B cell (primary cell): ENCODE results near the gene TMTC3. TPM values are rescaled to one million over a fixed set of nuclear protein-coding genes. Genes with fewer than 3 reads are reported as not detected.

Experiments
- ATAC-seq: fragments of 200-7000 bp; cut with Tn5 transposase; one replicate; pipeline ENCODE4 v1.10.0; 2021; ENCODE audit warnings: low read depth, mild to moderate bottlenecking, moderate number of reproducible peaks, moderate library complexity
- CTCF ChIA-PET: fragments of 350-600 bp; sonication (Branson Sonifier 250); formaldehyde crosslinking; loops from one replicate; lab custom pipeline; 2021; ENCODE audit warnings: antibody characterized with exemption, inconsistent platforms; lab: Charles Lee
- POLR2A ChIA-PET: fragments of 350-600 bp; sonication (Branson Sonifier 250); formaldehyde crosslinking; loops from one replicate; lab custom pipeline; 2021; ENCODE audit warnings: antibody characterized with exemption; lab: Charles Lee
- DNase-seq: peaks from one replicate; pipeline ENCODE4 v3.0.0; 2013
- H2AFZ ChIP-seq: 2 replicates; pipeline ENCODE4 v1.6.1; 2012; ENCODE audit warnings: mild to moderate bottlenecking, low read depth, low read length; ENCODE audit not compliant: insufficient read depth, poor library complexity, severe bottlenecking
- H3K27ac ChIP-seq, 2 donors: 1 replicate in 1 of 2; 2 replicates in 1 of 2; pipeline ENCODE4 v1.5.1; 2012 to 2013; ENCODE audit warnings: low read length in 2 of 2, mild to moderate bottlenecking in 2 of 2, moderate library complexity in 1 of 2
- H3K27me3 ChIP-seq, 4 experiments: fragments of 200-600 bp in 1 of 4; sonication (generic) in 1 of 4; replicated peaks in 1 of 4; 1 replicate in 2 of 4; 2 replicates in 2 of 4; pipeline versions ENCODE4 v1.6.1 to v1.7.0; 2013 to 2016; ENCODE audit warnings: low read length in 3 of 4, mild to moderate bottlenecking in 2 of 4, mixed read lengths in 1 of 4, moderate library complexity in 1 of 4; ENCODE audit not compliant: insufficient read depth in 4 of 4, control insufficient read depth in 3 of 4; ENCODE audit errors: control extremely low read depth in 1 of 4
- H3K36me3 ChIP-seq, 2 experiments: replicated peaks in 1 of 2; 1 replicate in 1 of 2; 2 replicates in 1 of 2; pipeline versions ENCODE4 v1.6.1 to v1.7.1; 2013; ENCODE audit warnings: low read length in 1 of 2; ENCODE audit not compliant: insufficient read depth in 2 of 2, control insufficient read depth in 1 of 2; ENCODE audit errors: control extremely low read depth in 1 of 2, extremely low read depth in 1 of 2
- H3K4me1 ChIP-seq, 2 donors: fragments of 200-600 bp in 1 of 2; sonication (generic) in 1 of 2; 1 replicate in 1 of 2; 2 replicates in 1 of 2; pipeline versions ENCODE4 v1.5.1 to v1.6.1; 2013 to 2017; ENCODE audit warnings: low read length in 2 of 2; ENCODE audit not compliant: control insufficient read depth in 2 of 2, insufficient read depth in 2 of 2
- H3K4me2 ChIP-seq: replicated peaks from 2 replicates; pipeline ENCODE3; 2012; ENCODE audit warnings: mild to moderate bottlenecking, low read depth, low read length; ENCODE audit not compliant: poor library complexity, severe bottlenecking
- H3K4me3 ChIP-seq, 5 experiments: fragments of 200-600 bp in 1 of 5; sonication (generic) in 1 of 5; 1 replicate in 3 of 5; 2 replicates in 2 of 5; pipeline versions ENCODE4 v1.5.1 to v1.7.0; 2011 to 2016; ENCODE audit warnings: low read length in 4 of 5, mild to moderate bottlenecking in 4 of 5, low read depth in 2 of 5, control low read depth in 1 of 5, moderate library complexity in 1 of 5; ENCODE audit not compliant: insufficient read depth in 1 of 5; ENCODE audit errors: control extremely low read depth in 1 of 5, extremely low read depth in 1 of 5
- H3K79me2 ChIP-seq: fragments of 200-600 bp; sonication (generic); one replicate; pipeline ENCODE4 v1.6.0; 2016; ENCODE audit warnings: low read length; ENCODE audit not compliant: control insufficient read depth, insufficient read depth
- H3K9ac ChIP-seq: fragments of 200-600 bp; sonication (generic); 2 replicates; pipeline ENCODE4 v1.6.1; 2017; ENCODE audit warnings: mild to moderate bottlenecking, low read length, moderate library complexity
- H3K9me3 ChIP-seq, 3 donors: one replicate each; pipeline versions ENCODE4 v1.6.1 to v1.7.1; 2013; ENCODE audit warnings: low read length in 2 of 3; ENCODE audit not compliant: control insufficient read depth in 2 of 3, insufficient read depth in 1 of 3; ENCODE audit errors: control extremely low read depth in 1 of 3
- H4K20me1 ChIP-seq: 2 replicates; pipeline ENCODE4 v1.6.0; 2012; ENCODE audit warnings: mild to moderate bottlenecking, low read length; ENCODE audit not compliant: insufficient read depth, control insufficient read depth, poor library complexity, severe bottlenecking
- H3K27ac Mint-ChIP-seq: one replicate; pipeline ENCODE4 v1.8.0; 2021; ENCODE audit warnings: mixed read lengths
- H3K27me3 Mint-ChIP-seq: one replicate; pipeline ENCODE4 v1.8.0; 2021; ENCODE audit warnings: mixed read lengths
- H3K4me1 Mint-ChIP-seq: one replicate; pipeline ENCODE4 v1.8.0; 2021; ENCODE audit warnings: mixed read lengths
- H3K4me3 Mint-ChIP-seq: one replicate; pipeline ENCODE4 v1.8.0; 2021; ENCODE audit warnings: mixed read lengths
- H3K9me3 Mint-ChIP-seq: one replicate; pipeline ENCODE4 v1.8.0; 2022; ENCODE audit warnings: mixed read lengths; ENCODE audit not compliant: insufficient read depth
- CTCF ChIP-seq: fragments of 200-600 bp; IDR thresholded peaks from one replicate; pipeline ENCODE4 v1.8.0; 2022; ENCODE audit warnings: antibody characterized with exemption, mild to moderate bottlenecking
- EZH2 ChIP-seq: IDR thresholded peaks from 2 replicates; pipeline ENCODE4 v1.6.1; 2012; ENCODE audit warnings: borderline replicate concordance, low read depth, mild to moderate bottlenecking, moderate library complexity, low read length; ENCODE audit not compliant: insufficient read depth, poor library complexity, severe bottlenecking
- WGBS: methylation state at CpG from one replicate; pipeline ENCODE4 v1.1.5; 2013; ENCODE audit warnings: missing lambda C conversion rate; ENCODE audit not compliant: insufficient coverage; 5-methylcytosine and 5-hydroxymethylcytosine counted together
- intact Hi-C: fragments of 100-400 bp; cut with micrococcal nuclease; formaldehyde crosslinking; loops from one replicate; pipeline ENCODE4 v1.10.0; 2022
- polyA plus RNA-seq: library from polyadenylated mRNA; depleted of rRNA; stranded (reverse); fragments of >200 nt; gene quantifications from 2 replicates; pipeline ENCODE4 v1.2.3, GENCODE V29; 2012
- total RNA-seq, 2 donors: library from RNA; stranded (reverse); fragments of 120-200 nt in 1 of 2; gene quantifications; 1 replicate in 1 of 2; 2 replicates in 1 of 2; pipeline versions ENCODE4 v1.2.3 to v1.2.4, GENCODE V29; 2013 to 2022

Gene TMTC3
- total and polyA plus RNA-seq, 2 donors (not counting 1 experiment from before 2014, with no cell fraction given): 1.7 to 10.1 TPM

GRCh38 chr12:88194868-88195267 lies 52.8 kb downstream of the TMTC3 start:
- ATAC-seq (no peak), DNase-seq (no peak)
- Histone ChIP-seq H3K4me3 (no peak overlapping the region), H4K20me1 (no peaks in the 10 kb centered on the region), H3K4me1 (no peaks in the 10 kb centered on the region), H3K9ac (no peak overlapping the region), H3K27me3 (no peaks in the 10 kb centered on the region), H3K27ac (no peak overlapping the region), H3K9me3 (no peaks in the 10 kb centered on the region), H3K36me3 (peaks cover 2 to 3% of the 10 kb centered on the region in 2 experiments), H3K4me2 (no peak overlapping the region), H3K79me2 (no peaks in the 10 kb centered on the region), H2AFZ (no peak overlapping the region)
- no peak overlapping the region for H3K27ac Mint-ChIP-seq
- no peak overlapping the region for H3K4me3 Mint-ChIP-seq
- intact Hi-C loops: no loop called here
- no peaks in the 10 kb centered on the region for H3K27me3 Mint-ChIP-seq
- H3K4me1 Mint-ChIP-seq: no peaks in the 10 kb centered on the region
- WGBS: 100% methylated on average over 1 of the region's 3 CpGs
- H3K9me3 Mint-ChIP-seq: no peaks in the 10 kb centered on the region
- CTCF ChIA-PET: no interaction called here
- TF ChIP-seq CTCF (no peak), EZH2 (no peak)
- POLR2A ChIA-PET: no interaction called here

GRCh38 chr12:88200029-88200428 lies 57.9 kb downstream of the TMTC3 start:
- H3K9me3 Mint-ChIP-seq: peaks cover 7% of the 10 kb centered on the region
- WGBS: no CpG with 5 or more reads among the region's 2 CpGs
- DNase-seq: no peak
- no peak for TF ChIP-seq EZH2
- no peak for TF ChIP-seq CTCF
- H3K4me3 Mint-ChIP-seq: no peak overlapping the region
- Histone ChIP-seq H3K9me3 (peaks cover 0 to 8% (median 0%) of the 10 kb centered on the region in 3 donors), H3K27ac (no peak overlapping the region), H3K4me1 (no peaks in the 10 kb centered on the region), H2AFZ (no peak overlapping the region), H3K79me2 (no peaks in the 10 kb centered on the region), H4K20me1 (no peaks in the 10 kb centered on the region), H3K4me3 (no peak overlapping the region), H3K4me2 (no peak overlapping the region), H3K9ac (no peak overlapping the region), H3K36me3 (peaks cover 0 to under 1% of the 10 kb centered on the region in 2 experiments), H3K27me3 (no peaks in the 10 kb centered on the region)
- H3K27me3 Mint-ChIP-seq: no peaks in the 10 kb centered on the region
- no peak overlapping the region for H3K27ac Mint-ChIP-seq
- H3K4me1 Mint-ChIP-seq: no peaks in the 10 kb centered on the region
- intact Hi-C loops: no loop called here
- ATAC-seq: no peak
- ChIA-PET CTCF (no interaction called here), POLR2A (no interaction called here)
